NCI-H2081 treated with DMSO at 0.1 percent for 48 hours (cell line): ENCODE results near the gene KDM8.

Source experiments
- DNase-seq: peaks from one replicate; lab custom pipeline; 2025; lab: John Stamatoyannopoulos, UW

Gene KDM8

DNA sequence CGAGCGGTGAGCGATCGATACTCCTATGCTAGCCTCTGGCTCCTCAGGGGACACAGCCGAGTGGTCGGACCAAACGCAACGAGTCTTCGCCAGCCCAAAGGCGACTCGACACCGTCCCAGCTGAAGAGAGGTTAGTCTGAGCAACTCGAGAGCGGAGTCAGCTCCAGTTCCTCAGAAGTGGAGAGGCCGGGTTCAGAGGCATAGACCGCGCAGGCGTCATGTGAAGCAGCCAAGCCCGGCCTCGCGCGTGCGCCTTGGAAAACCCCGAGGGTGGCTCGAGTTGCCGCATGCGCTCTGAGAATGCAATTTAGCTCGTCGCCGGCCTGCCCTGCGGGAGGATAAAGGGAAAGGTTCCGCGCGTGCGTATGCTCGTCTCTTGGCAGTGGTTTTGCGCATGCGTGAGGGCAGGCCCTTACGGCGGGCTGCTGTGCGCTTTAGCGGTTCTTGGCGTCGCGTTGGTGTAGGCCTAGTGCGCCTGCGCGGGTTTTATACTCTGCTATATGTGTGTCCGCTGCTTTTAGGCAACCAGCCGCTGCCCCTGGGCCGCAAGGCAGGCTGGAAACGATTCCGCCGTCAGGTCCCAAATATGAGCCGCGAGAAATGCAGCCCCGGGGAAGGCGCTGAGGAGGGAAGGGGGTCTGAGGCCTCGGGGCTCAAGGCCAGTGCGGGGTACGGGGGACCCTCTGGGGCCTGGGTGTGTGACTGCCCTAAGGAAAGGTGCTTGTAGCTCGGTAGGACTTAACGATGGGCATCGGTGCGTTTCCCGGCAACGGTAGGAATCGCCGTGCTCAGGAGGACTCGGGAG, at the start of gene KDM8:
KDM8 (plus strand) TSS at position 20 of the 805 bp plus-strand sequence. CDS start 6,598 bp downstream, outside the sequence.
- peak; percentile 93 for DNase-seq

DNA sequence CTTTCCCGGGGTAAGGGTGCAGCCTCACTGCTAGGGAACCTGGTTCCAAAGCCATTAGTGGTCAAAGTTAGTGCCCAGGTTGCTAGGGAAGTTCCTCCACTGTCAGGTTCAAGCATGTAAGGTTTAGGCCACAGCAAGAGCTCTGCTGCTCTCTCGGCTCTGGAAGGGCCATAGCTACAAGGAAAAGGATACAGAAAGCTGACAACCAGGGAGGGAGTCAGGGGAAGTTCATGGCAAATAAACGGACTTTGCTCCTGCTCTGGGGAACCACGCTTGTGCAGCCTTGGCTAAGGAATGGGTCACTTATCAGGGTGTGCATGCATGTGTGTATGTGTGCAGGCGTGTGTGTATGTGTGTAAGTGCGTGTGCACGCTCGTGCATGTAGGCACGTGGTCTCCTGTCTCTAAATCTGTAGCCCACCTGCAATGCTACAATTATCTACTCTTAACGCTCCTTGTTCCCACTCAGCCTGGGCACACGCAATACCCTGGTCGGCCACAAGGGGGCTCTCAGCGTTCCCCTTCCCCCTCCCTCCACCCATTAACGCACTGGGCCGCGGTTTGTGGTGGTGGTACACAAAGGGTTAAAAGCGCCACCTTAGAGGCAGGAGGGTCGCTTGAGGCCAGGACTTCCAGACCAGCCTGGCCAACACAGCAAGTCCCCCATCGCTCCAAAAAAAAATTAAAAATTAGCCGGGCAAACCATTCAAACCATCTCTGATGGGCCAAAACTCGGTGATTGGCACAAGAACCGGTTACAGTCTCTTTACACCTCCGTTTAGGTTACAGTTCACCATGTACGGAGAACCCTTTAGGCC, 48.4 kb upstream of the KDM8 start:
- DNase-seq, result no peak

DNA sequence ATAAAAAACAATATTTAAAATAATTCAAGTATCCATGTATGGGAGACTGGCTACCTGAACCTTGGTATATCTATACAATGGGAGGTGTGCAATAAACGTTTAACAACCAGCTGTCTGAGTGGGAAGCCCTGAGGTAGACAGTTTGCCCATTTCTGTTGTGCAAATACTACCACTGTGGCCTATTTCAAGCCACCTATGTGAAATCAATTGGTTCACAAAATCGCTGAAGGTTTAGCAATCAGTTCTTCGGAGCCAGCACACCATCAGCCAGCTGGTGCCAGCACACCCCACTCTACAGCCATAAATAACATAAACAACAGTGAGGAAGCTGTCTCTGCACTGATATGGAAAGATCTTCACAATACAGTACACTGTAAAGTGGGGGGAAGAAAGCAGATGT, 46.7 kb upstream of the KDM8 start:
- no peak for DNase-seq

DNA sequence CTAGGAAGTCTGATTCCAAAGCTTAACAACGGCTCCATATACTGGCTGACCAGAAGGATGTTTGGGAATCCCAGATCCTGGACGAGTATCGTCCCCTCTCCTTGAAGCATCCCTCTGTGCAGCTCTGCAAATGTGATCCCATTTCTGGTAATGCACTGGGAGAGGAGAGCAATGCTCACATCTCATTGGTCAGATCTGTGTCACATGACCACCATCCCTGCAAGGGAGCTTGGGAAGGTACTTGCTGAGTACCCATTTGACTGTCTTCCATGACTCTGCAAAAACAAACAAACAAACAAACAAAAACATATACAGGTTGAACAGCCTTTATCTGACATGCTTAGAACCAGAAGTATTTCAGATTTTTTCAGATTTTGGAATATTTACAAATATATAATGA, 41.9 kb upstream of the KDM8 start:
- DNase-seq, result no peak

DNA sequence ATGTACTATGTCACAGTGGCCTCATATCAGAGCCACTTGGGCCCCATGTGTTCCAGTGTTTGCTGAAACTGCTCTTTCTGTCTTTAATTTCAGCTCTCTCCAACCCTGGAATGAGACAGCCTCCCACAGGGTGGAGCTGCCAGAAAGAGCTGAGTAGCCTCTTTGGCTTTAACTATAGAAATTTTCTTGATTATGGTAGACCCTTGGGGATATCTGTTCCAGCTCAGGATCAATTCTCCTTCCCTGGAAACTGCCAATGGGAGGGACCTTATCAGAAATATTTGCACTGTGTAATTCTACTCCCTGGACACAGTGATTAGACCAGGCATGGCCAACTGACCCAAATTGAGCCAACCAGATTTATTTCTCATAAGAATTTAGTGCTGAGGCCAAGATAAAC, 39.0 kb upstream of the KDM8 start:
- no peak for DNase-seq

DNA sequence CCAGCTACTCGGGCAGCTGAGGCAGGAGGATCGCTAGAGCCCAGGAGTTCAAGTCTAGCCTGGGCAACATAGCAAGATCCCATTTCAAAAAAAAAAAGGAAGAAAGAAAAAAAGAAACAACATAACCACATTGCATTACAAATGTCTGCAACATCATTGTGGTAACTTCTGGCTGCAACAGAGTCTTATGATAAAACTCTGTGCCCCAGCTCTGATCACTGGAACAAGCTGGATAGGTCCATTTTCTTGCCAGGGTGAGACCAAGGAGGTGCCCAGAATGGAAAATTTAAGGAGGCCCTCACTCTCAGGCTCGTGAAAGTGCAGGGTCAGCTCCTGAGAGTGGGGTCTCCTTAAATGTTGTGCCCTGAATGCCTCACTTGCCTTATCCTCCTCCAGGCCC, 37.8 kb upstream of the KDM8 start:
- no peak for DNase-seq

DNA sequence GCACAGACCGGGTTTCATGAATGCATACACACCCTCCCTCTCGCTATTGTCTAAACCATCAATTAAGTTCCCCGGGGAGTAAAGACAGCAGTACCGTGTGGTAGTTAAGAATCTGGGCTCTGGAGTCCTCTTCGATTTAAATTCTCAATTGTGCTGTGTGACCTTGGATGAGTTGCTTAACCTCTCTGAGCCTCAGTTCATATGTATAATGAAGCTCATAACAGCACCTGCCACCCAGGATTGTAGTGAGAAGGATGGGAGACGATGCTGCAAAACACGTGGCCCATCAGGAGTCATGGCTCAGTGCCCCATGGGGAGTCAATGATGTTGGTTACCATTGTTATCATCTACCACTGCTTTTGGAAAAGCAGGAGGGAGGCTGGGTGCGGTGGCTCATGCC, 34.5 kb upstream of the KDM8 start:
- no peak for DNase-seq

DNA sequence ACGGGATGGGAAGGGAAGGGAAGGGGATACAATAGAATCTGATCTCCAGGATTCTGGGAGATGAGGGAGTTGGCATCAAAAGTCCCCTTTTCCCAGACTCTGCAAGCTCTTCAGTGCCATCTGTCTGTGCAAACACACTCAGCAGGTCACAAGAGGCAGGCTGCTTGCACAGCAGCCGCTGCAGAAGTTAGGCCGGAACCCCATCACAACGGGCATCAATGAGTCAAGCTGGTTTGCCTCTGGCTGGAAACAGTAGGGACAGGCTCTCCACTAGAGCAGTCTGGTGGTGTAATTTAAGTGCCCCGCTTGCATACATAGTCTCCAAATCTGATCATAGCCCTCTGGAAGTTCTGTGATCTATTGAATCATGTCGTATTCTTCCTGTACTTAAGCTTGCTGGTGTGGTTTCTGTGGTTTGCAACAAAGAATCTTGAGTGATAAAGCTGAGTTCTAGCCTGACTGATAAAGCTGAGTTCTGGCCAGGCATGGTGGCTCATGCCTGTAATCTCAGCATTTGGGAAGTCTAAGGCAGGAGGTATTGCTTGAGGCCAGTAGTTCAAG, 33.7 kb upstream of the KDM8 start:
- DNase-seq, result no peak

DNA sequence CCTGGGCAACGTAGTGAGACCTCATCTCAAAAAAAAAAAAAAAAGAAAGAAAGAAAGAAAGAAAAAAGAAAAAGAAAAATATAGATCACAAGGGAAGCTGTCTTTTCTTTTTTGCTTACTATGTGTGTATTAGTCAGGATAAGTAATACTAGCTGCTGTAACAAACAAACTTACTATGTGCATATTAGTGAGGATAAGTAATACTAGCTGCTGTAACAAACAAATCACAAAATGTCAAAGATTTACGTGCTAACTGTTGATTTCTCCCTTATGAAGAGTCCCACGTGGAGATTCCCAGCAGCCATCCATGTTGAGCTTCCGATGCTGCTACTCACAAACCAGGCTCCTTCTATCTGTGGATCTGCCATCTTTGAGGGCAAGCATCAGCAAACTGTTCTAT, 31.7 kb upstream of the KDM8 start:
- no peak for DNase-seq

DNA sequence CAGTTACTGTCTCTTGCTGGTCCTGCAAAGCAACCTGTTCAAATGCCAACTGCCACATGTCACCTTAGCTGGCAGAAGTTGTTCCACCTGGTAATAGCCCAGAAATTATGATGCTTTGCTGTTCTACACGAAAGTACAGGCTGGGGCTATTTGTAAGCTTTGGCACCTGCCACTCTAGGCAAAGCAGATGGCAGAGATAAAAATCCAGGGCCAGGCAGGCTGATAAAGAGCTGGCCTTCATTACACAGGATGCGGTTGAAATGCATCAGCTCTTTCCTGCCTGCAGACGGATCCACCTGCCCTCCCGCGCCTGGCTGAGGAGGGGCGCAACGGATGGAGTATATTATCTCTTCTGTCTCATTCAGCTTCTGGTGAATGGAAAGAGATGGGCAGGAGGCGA, 29.3 kb upstream of the KDM8 start:
- DNase-seq, result no peak

DNA sequence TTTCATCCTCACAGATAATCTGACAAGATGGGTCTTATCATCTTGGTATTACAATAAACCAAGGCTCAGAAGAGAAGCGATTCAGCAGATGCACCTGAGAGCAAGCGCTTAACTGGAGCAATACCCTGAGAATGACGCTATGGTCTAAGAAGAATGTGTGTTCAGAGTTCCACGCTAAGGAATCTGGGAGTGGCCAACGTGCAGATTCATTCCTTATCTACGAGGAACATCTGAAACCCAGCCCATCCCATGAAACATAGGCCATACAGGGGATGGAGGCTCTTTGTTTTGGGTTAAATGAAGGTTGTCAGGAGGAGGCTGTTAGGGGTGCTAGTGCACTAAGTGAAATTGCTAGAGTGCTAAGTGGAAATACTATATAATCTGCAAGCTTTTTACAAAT, 28.5 kb upstream of the KDM8 start:
- DNase-seq, result no peak

DNA sequence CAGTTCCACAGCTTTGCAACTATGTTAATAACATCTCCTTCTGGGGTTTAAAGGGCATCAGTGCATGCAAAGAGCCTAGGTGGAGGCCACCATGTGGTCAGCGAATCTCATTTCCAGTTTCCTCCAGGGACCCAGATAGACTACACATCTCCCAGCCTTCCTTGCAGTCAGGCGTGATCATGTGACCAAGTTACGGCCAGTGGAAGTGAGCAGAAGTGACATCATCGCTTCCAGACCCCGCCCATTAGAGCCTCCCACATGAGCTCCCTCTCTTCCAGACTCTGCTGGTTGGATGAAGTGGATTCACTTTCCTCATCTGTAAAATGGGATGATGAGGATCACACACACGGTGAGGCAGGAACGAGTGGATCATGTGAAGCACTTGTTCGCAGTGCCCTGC, 27.4 kb upstream of the KDM8 start:
- no peak for DNase-seq

DNA sequence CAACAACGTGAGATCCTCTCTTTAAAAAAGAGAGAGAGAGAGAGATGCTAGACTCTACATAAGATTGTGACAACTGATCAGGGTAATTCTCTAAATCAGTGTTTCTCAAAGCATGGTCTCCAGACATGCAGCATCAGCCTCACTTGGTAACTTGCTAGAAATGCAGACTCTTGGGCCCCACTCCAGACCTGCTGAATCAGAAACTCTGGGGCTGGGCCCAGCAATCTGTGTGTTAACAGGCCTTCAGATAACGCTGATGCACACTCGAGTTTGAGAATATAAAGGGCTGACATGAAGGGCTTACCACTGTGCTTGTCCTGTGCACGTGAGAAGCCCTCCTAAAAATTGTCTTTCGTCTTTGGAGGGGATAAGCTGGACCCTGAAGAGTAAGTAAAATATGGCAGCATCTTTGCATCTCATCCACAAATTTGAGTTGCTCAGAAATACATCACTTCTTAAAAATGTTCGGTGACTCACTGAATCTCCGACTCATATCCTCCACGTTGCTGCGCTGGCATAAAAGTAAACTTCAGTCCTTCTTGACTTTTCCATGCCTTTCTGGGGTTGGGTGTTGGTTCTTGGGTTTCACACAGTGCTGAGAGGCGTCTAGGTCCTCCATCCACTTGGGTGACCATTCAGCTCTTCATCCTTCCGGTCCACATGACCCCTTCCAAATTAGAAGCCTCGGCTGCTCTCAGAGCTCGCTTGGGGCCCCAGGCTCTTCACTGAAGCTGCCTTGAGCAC, 26.1 kb upstream of the KDM8 start:
- DNase-seq, result no peak

DNA sequence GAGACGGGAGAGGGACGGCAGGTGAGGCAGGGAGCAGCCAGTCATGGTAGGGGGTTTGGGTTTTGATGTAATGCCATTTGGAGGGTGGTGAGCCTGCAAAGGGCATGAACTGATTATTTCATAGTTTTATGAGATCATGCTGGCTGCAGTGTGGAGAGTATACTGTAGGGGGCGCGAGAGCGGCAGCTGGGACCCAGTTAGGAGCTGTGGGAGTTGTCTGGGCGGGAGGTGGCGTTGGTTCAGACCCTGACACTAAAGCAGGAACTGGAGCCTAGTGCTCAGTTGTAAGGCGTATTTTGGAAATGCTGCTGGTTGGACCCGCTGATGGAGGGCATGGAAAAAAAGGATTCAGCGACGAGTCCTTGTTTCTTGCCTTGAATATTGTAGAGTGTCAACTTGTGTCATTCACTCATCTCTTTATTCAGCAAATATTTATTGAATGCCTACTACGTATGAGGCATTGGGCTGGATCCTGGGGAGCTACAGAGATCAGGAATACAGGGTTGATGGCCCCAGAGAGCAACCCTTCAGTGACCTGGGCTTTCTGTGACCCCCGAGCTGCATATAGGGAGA, 23.7 kb upstream of the KDM8 start:
- no peak for DNase-seq

DNA sequence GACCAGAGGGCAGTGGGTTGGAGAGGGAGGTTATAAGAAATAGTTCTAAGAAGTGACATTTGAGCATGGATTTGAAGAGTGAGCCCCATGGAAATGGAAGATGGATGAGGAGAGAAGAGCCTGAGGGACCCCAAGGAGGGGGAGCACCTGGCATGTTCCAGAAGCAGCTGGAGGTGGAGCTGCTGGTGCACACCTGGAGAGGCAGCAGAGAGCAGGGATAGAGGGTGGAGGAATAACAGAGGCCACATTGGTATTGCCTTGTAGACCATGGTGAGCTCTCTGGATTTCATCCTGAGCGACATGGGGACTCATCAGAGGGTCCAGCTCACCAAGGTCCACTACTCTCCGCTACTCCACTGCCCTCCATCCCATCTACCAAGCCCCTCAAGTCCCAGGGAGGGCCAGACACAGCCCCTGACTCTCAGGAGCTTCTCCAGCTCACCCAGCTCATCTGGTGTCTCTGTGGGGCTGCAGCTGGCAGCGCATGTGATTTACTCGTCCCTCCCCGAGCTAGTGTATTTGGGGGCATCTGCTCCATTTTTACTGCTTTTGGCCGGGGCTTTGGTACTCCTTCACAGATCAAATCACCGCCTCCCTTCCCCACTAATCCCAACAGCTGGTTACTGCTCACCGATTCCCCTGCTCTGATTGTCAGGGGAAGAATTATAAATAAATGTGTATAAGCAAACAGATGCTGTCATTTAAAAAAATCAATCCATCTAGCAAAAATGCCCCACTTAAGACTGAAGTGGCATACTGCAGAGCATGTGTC, 22.1 kb upstream of the KDM8 start:
- no peak for DNase-seq

DNA sequence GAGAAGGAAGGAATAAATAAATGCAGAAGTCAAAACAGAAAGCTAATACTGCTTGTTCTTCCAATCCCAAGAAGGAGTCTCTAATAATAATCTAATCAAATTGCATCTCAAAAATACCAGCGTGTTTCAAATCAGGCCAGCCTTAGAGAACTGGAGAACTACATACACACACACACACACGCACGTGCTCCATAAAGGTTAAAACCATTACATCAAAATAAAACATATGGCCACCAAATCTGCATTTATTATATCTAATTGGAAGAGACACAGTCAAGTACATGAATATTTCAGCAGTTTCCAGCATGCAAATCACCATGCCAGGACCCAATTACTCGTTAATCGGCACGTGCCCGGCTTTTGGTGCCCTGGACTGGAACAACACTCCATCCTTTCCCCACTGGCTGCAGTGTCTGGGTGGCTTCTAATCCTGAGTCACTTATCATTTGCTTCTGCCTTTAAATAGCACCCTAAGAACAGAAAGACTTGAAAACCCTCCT, 20.4 kb upstream of the KDM8 start:
- no peak for DNase-seq

DNA sequence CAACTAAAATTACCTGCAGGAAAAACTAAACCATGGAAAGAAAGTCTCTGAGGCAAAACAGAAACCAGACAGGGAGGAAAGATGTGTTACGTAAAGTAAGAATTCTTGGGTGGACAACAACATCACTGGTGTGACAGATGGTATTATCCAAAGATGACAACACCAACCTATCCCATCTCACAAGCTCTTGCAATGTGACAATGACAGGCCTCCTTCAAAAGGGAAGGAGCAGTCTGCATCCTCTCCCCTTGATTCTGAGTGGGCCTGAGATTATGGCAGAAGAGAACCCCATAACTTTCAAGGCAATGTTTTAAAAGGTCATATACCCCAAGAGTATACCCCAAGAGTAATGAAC, 17.6 kb upstream of the KDM8 start:
- DNase-seq, result no peak

DNA sequence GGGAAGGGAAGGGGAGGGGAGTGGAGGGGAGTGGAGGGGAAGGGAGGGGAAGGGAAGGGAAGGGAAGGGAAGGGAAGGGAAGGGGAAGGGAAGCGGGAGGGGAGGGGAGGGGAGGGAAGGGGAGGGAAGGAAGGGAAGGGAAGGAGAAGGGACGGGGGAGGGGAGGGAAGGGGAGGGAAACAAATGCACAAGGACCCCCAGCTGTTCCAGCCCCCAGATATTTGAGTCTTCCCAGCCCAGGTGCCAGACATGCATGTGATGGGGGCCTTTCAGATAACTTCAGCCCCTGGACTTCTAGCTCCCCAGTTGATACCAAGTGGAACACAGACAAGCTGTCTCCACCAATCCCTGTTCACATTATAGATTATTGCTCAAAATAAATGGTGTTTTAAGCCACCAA, 14.7 kb upstream of the KDM8 start:
- DNase-seq, result no peak

DNA sequence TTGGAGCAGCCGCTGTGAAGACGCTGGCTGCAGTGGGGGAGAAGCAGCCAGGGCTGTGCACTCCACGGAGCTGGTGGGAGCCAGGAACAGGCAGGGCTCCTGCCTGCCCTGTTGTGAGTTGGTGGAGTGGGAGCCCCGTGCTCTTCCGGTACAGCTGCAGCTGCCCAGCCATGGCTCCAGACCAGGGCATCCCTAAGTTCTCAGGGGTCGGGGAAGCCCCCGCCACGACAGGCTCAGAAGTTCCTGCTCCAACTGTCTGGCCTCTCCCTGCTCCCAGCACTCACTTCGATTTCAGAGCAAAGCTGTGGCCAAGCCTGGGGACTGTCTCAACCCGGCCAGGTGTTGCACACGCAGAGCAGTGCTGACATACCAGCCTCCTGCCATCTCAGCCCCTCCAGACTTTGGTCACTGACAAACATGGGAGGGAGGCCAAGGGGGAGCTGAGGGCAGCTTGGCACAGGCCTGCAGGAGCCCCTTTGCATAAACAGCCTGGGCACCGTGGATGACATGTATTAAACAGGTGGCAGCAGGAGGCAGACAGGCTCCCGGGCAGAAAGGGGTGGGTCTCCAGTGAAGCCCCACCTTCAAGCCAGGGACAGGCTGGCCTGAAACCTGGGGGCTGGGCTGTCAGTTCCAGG, 13.9 kb upstream of the KDM8 start:
- no peak for DNase-seq

DNA sequence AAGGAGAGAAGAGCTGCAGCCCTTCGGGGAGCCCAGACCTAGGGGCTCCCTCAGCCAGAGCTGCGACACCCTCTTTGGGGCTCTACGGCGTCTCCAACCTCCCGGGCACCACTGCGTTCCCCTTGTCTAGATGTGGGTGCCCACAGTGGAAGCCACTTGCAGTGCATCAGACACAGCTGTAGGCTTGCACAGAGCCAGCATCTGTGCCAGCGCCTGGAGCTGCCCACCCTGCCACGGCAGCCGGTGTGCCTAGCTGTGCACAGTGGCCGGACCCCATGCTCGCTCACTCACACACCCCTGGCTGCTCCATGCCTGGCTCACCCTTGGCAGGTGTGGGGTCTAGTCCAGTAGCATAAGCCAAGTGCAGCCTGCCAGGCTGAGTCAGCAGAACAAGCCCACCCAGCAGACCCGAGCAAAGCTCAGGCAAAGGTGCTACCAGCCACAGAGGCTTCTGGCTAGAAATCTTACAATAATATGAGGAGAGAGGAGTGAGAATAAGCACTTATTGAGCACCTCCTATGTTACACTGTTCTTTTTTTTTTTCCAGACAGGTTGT, 12.9 kb upstream of the KDM8 start:
- no peak for DNase-seq
